AG09319 (cell line): ENCODE results near the gene HECA.
"Not testable (repeated sequence)": the region's sequence is repeated elsewhere in the genome, so short reads cannot be mapped to it uniquely, and the experiment has no call there.

ENCODE experiments used
- DNase-seq: peaks from one replicate; pipeline ENCODE4 v3.0.0-alpha.2; 2010; ENCODE audit warnings: low read depth; ENCODE audit errors: extremely low read depth
- CTCF ChIP-seq: IDR thresholded peaks from 2 replicates; pipeline ENCODE4 v1.5.1; 2011; ENCODE audit warnings: low read depth, mild to moderate bottlenecking, inconsistent platforms, low read length, moderate library complexity

HECA gene

GRCh38 chr6:139135578-139136545 is 982 bp downstream of the HECA start:
- TF ChIP-seq CTCF, result no peak
- no peak for DNase-seq

- no peak for DNase-seq
- no peak for TF ChIP-seq CTCF
Observed at GRCh38 chr6:139137706-139138105, 2.8 kb downstream of the HECA start.

- not testable (repeated sequence) for DNase-seq
Observed at GRCh38 chr6:139140854-139141253, 6.0 kb downstream of the HECA start.

- no peak for DNase-seq
- TF ChIP-seq CTCF, result no peak
Observed at GRCh38 chr6:139142262-139142661, 7.4 kb downstream of the HECA start.

- TF ChIP-seq CTCF, result no peak
- DNase-seq, result no peak
Observed at GRCh38 chr6:139143111-139143510, 8.2 kb downstream of the HECA start.

- no peak for TF ChIP-seq CTCF
Observed at GRCh38 chr6:139144490-139145085, 9.7 kb downstream of the HECA start.

GRCh38 chr6:139145661-139146060 is 10.8 kb downstream of the HECA start:
- no peak for TF ChIP-seq CTCF
- DNase-seq, result no peak

More at GRCh38 chr6:139144490-139145085, 9.7 kb downstream of the HECA start:
- no peak for DNase-seq
